CD4-positive, alpha-beta T cell treated with Interferon alpha-2 for 1 hour (primary cell): ENCODE results near the gene DISP2.

Experiments
- DNase-seq, 2 donors: peaks; one replicate each; pipeline ENCODE4 v3.0.0-alpha.2; 2020 to 2022

Gene DISP2

DNA sequence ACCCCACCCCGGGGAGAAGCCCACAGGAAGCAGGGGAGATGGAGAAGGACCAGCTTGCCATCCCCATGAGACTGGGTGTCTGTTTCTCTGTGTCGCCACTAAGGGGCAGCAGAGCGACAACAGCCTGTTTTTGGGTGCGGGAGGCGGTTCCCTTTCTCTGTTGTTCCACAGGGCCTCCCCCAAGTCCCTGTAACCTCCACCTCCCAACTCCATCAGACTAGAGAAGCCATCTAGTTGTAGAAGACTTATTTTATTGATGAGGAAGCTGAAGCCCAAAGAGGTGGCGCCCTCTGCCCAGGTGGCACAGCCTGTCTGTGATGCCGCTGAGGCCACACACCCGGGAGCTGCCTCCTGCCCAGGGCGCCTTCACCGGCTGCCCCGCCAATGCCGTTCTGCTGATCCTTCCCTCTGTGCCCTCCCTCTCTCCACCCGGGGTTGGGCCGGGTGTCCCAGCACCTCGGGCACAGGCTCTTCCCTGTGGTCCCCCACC is 13.3 kb upstream of the DISP2 start:
- peak; percentile 71 to 80 for DNase-seq

DNA sequence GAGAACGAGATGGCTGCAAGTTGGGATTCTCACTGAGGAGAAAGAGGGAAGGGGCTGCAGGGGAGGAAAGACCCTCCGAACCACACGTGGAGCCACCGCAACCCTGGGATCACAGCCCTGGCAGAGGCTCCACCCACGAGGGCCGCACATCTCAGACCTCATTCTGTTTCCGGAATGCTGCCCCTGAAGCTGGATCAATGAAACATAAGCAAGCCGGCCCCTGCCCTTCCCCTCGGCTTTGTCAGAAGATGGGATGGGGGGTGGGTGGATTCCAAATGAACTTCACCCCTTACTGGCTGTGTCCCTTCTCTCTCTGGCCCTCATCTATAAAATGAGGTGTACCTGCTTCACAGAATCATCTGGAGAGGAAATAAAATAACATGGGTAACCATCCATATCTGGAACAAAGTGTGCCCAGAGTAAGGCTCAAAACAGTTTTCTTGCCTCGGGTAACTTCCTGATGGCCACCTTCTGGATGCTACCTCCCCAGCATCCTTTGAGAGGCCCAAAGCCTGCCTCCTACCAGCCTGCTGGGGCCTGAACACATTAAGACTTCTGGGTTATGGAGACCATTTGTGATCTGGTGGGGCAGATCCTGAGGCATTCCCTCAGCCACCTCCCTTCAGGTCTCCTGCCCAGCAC is 12.7 kb upstream of the DISP2 start:
- DNase-seq: no peak

DNA sequence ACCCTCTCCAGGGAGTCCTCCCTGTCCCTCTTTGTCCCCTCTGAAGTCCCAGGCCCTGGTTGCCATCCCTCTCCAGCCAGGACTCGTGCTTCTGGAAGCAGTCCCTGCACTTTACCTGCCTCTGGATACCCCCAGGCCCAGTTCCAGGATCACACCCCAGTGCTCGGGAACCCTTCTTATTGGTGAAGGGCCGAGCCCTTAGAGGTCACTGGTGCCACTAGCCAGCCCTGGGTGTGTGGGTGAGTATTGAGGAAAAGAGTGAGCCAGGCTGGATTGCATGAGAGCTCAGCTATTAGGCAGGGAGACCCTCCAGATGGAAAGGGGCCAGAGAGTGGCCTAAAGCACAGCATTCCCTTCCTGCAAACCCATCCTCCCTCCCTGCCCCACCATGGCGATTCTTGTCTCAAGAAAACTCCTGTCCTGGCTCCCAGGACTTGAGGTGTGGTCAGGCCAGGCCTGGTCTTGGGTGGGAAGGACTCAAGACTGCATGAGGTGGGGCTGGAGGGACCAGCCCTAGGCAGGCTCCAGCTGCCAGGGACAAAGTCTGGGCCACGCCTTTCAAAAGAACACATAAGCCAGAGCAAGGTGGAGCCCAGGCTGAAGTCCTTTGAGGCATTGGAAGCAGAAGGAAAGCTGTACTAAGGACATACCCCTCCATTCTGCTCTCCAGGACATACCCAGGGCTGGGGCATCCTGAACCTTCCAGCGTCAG is 12.0 kb upstream of the DISP2 start:
- no peak for DNase-seq

DNA sequence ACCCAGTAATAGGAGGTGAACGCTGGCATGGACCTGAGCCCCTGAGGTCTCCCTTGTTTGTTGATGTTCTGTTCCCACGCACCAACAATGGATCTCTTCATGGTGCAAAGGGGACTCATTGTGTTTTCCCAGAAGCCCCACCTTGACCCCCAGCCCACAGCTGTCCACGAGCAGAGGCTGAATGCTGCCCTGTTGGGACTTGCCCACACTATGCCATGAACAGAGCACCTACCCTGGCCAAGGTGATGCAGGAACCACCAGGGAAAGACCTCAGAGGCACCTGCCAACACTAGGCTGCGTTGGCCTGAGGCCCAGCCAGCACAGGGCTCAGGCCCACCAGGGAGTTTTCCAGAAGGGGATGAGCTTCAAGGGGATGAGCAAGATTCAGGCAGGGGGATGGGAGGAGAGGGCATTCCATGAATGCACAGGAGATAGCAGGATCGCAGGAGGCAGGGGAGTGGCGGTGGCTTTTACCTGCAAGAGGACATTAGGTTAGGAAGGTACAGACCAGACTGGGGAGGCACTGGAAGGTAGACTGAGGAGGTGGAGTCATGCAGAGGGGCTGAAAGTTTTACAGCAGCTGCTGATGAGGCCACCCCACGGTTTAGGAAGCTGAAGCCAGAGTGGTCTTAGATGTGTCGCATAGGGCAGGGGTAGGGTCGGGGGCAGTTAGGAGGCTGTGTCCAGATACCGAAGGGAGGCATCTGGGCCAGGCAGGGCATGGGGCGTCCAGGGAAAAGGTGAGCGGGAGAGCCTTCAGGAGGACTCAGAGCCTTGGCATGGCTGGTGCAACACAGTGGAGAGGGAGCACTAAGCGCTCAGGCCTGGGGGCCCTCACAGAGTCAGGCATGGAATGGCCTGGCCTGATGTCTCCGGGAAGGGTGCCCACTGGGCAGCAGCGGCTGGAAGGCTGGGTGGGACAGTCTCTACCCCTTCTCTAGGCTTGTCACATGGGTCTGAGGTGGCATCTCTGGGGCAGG is 11.2 kb upstream of the DISP2 start:
- DNase-seq: no peak

DNA sequence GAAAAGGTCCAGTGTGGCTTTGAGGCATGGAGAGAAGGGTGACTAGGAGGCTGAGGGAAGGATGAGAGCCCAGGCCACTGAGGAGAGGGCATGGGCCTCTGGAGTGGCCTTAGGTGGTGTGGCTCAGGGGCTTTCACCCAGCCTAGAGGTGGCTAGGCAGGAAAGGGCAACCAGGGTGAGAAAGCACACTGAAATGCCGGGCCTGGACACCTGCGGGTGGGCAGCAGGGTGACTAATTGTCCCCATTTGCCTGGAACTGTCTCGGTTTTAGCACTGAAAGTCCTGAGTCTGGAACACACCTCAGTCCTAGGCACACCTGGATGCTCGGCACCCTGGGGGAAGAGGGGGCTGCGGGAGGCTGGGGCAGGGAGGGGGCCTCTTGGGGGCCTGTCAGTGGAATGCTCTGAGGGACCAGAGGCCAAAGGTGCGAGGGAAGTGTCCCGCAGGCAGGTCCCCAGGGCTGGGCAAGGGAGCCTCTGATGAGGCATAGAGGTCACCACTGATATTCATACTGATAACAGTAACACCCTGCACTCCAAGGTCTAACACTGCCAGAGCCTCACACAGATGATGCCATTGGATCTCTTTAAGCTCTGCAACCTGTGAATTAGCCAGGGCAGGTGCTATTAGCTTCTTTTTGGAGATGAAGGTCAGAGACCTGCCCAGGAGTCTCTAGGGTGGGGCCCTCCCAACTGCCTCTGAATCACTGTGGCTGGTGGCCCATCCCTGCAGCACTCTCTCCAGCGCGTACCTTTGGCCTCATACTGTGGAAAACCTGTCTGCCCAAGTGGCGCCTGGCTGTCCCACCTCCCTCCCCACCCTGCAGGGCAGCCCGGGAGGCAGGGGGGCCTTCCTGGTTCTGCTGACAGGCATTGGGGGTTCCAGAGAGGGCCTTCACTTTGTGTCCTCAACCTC is 10.2 kb upstream of the DISP2 start:
- DNase-seq: no peak

DNA sequence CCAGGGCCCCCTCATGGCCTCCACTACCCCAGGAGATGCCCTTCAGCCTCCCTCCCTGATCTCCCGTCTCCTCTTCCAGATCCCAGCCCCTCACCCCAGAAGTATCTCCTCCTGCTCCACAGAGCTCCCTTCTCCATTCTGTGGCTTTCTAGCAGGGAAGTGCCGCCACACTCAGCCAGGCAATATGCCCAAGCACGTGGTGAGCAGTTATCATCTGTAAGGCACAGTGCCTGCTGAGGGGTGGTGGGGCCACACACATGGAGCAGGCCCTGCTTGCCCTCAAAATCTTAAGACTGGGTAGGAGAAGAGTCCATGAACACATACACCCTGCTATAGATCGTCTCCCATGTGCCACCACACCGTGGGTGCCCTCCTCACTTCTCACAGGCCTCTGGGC is 9.5 kb upstream of the DISP2 start:
- DNase-seq: no peak

DNA sequence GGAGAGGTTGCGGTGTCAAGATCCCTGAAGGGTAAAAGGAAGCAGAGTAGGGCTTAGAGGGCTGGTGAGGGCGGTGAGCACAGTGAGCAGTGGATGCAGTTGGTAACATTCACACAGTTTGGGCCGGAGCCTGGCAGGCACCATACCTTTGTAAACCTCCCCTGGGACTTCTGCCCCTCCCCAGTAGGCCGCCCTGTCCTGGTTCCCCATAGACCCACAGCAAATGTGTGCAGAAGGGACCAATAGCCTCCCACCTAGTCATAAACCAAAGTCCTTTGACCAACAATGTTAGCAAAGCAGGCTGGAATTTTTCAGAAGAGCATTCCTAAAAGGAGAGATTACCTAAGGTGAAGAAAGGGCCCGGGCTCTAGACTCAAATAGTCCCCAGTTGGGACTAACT is 8.9 kb upstream of the DISP2 start:
- DNase-seq: no peak

DNA sequence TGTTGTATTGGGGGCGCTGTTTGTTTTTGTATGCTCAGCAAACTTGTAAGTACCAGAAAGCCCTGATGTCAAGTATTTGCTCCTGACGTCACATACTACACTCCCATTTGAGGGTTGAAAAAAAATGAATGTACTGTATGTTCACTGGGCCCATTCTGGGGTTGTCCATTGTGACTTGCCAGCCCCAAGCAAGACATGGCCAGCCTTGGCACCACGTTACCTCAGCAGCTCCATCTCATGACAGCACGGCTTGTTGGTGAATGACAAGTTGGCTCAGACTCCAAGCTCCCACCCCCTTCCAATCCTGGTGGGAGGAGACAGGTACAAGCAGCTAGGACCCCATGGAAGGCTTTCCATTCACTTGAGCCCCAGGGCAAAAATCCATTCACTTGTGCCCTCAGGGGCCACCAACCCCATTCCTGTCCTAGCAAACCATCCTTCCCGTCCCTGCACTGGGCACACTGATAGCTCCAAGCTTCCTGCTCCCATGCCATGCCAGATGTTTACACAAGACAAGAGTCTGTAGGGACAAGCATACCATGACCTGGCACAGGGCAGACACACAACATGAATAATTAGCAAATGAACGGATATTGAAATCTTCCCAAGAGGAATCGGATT is 5.6 kb upstream of the DISP2 start:
- no peak for DNase-seq

DNA sequence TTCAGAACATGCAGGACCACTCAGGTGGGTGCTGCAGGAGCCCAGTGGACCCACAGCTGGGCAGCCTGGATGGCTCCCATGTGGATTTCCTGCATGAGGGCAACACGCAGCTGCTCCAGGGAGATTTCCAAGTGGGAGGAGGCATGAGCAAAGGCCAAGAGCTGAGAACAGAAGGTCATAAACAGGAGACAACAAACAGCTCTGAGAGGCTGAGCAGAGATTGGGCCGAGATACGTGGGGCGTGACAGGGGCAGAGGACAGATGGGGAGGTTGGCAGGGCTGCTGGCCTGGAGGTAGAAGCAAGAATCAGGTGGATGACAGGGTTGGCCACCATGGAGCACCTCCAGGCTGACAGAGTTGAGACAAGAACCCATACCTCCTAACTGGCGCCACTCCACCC is 4.3 kb upstream of the DISP2 start:
- no peak for DNase-seq

DNA sequence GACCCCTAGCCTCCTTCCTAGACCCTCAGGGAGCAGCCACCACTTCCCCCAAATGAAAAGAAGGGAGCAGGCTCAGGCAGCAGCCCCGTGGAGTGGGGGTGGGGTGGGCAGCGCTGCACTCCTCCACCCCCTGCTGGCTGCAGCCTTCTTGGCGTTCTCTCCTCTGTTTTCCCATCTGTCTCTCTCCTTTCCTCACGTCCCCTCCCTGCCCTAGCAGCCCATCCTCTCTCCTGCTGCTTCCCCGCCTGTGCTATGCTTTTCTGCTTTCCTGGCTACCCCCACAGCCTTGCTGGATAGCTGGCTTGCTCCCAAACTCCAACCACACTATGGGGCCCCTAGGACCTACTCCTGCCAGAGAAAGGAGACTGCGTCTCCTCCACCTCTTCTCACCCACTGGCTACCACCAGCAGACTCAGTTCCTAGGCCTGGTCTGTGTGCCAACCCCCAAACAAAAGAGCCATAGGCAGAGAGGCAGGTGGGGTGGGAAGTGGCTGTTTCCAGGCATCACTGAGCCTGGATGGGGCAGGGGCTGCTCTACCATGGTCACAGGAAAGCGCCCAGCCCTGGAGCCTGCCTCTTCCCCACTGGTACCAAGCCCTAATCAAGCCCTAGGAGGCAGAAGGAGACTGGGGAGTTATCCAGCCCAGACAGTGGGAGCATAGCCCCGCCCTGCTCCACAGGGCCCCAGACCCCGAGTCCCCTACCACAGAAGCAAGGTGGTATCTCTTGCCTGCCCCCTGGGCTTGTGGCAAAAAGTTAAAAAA is 3.4 kb upstream of the DISP2 start:
- no peak for DNase-seq

DNA sequence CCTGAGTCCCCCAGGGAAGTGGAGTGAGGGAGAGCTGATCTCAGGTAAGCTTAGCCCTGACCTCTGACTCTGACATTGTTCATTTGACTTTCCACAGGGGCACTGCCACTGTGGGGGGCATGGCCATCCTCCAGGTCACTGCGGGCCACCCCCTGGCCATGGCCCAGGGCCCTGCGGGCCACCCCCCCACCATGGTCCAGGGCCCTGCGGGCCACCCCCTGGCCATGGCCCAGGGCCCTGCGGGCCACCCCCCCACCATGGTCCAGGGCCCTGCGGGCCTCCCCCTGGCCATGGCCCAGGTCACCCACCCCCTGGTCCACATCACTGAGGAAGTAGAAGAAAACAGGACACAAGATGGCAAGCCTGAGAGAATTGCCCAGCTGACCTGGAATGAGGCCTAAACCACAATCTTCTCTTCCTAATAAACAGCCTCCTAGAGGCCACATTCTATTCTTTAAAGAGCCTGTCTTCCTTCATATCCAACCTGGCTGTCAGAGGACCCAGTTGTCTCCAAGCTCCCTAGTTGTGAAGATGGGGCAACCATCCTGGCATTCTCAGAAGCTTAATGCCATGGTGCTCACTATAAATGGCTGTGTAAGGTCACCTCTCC is 1.9 kb upstream of the DISP2 start:
- no peak for DNase-seq

DNA sequence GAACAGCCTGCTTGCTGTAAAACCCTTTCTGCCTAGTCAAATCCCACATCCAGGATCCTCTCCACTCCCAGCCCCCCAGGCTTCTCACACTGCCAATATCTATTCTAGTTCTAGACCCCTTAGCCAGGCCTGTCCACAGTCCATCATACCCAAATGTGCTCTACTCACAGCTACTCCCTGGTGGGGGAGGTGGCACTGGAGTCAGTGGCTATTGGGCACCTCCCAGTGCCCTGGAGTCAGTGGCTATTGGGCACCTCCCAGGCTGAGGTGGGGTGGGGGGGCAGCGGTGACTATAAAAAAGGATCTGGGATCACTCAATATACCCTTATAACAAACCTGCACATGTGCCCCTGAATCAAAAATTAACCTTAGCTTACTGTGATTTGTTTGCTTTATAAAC is 773 bp upstream of the DISP2 start:
- DNase-seq: no peak

DNA sequence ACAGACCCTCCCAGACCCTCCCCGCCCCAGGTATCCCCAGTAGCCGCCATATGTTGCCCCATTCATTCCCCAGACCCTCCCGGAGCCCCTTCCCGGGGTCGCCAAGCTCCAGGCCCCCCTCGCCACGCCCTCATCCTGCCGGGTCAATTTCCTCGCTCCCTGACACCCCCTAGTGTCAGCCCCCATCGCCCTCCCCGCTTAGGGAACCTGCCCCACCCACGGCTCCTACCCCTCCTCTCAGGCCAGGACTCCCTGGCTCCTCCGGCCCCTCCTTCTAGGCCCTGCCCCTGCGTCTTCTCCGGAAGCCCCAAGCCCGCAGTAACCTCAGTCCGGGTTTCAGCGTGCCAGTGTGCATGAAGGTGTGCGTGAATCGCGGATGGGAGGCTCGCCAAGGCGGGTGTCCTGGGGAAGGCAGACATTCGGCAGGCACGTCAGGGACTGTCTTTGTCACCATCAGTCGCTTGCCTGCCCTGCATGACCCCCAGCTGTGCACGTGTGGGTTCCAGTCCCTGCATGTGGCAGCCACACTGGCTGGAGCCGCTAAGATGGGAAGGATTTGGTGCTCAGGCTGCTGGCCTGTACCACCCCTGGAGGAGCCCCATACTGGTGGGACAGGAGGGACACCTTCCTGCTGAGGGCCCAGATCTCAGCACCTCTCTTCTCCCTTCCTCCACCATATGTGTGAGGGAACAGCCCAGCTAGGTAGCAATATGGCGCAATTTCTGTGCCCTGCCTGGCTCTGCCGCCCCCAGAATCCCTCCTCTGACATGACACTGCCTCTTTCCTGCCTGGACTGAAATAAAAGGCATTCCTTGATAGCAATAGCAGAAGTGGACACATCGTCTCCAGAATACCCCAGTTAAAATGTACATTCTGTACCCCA is 693 bp downstream of the DISP2 start:
- DNase-seq: peak in 1 of 2 donors; percentile 32

DNA sequence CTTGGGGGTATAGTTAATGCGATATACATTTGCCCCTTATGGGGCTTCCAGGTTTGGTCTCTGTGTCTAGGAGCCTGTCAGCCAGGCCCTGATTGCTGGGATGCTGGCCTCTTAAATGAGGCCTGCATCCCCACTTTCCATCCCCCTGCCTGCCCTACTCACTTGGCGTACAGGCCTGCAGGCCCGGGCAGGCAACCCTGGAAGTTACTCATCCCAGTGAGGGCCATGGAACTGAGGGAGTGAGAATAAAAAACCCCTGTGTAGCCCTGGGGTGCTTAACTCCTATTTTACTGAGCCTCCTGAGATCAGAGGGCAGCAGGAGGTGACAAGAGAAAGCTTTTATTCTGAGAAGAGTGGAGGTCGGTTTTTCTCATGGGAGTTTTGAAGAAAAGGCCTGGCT is 2.0 kb downstream of the DISP2 start:
- DNase-seq: no peak

DNA sequence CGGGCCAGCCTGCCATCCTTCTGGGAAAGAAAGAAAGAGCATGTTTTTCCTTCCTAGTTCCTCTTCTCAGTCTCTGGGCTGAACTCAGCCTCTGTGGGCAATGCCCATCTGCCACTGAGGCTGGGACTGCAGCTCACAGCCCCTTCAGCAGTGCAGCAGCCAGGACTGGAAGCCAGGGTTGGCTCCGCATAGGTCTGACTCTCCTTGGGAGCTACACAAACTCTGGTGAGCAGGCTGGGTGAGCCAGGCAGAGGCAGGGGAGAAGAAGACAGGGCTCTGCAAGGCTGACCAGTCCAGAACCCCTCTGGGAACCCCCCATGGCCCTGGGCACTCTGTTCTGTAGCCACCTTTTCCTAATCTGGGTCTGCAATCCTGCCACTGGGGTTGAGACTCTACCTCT is 3.6 kb downstream of the DISP2 start:
- DNase-seq: no peak

DNA sequence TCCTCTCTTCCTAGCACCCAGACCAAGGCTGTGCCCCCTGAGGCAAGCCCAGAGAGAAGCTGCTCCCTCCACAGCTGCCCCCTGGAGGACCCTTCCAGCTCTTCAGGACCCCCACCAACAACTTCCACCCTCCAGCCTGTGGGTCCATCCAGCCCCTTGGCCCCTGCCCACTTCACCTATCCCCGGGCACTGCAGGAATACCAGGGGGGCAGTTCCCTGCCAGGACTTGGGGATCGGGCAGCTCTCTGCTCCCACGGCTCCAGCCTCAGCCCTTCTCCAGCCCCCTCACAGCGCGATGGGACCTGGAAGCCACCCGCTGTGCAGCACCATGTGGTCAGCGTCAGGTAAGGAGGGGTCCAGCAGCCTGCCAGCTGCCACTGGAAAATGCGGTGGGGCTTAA is 5.6 kb downstream of the DISP2 start:
- no peak for DNase-seq

DNA sequence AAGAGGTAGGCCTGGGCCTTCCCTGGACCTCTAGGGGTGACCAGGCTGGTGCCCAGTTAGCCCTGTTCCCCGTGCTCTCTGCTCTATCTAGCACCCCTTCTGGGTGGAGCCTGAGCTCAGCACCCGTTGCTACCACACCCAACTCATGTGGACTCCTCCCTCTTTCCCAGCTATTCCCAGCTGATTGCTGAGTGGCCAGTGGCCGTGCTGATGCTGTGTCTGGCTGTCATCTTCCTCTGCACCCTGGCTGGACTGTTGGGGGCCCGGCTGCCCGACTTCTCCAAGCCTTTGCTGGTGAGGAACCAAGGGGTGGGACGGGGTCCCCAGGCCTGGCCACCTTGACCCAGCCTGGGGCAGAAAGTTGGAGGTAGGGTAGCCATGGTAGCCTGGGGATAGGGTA is 6.2 kb downstream of the DISP2 start:
- no peak for DNase-seq

DNA sequence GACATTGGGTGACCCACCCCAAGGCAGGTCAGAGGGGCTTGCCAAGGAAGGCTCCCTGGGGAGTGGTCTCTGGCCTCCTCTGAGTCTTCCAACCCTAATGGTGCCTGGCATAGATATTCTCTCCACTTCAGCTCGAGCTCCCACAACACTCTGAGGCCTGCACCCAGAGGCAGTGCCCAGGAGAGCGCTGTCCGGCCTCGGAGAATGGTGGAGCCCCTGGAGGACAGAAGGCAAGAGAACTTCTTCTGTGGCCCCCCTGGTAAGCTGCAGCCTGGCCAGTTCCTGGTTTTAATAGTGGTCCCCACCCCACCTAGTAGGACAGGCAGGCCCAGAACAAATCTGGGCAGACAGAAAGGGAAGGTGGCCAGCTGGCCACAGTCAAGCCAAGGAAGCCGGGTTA is 7.0 kb downstream of the DISP2 start:
- no peak for DNase-seq

DNA sequence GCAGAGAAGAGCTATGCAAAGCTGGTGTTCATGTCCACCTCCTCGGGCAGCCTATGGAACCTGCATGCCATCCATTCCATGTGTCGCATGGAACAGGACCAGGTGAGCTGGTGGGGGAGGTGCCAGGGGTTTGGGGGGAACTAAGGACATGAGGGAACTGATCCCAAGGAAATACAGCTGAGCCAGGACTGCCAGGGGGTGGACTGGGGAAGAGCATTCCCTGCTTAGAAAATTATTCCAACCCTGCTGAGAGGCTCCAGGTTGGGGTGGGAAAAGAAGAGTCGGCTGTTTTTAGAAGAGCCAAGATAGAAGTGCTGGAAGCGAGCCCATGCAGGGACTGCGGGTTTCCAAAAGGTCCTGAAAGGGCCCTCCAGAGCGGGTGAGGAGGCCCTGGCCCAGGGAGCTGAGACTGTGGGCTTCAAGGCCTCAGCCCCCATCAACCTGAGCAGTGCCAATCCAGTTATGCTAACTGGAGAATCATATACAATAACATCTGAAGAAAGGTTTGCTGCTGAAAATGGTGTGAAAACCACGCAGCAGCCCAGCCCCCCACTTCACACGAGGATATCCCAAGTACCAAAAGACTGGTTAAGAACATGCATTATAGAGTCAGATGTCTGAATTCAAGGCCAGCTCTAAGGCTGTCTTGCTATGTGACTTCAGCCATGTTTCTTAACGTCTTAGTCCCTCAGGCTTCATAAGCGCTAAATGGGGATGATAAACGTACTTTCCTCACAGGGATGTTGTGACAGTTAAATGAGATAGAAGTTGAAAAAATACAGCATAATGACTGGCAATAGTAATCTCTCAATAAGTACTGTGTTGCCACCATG is 7.8 kb downstream of the DISP2 start:
- DNase-seq: no peak
